ENCODE data around the gene FOXL2.

FOXL2 gene

GRCh38 chr3:138946663-138947494, at the start of gene FOXL2, which contains the start of gene FOXL2NB:
Gene FOXL2 (minus strand): TSS chr3:138947137. CDS start chr3:138946722, 415 bp downstream.
Gene FOXL2NB (plus strand): TSS chr3:138947217. CDS start chr3:138947365, 148 bp downstream.
- DNase-seq, result peak; percentile 9

DNA sequence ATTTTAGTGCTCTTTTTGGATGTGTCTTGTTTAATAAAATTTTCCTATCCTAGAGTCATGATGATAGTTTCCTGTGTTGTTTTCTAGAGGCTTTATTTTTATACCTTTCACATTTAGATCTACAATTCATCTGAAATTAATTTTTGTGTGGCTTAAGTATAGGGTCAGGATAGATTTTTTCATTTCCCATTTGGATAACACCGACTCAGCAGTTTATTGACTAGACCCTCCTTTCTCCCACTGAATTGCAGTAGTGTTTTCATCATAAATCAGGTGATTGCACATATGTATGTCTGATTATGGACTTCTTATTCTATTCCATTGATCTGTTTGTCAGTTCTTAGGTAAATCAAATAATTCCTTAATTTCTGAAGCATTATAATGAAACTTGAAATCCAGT, 48.8 kb upstream of the FOXL2 start:
- no peak for DNase-seq

DNA sequence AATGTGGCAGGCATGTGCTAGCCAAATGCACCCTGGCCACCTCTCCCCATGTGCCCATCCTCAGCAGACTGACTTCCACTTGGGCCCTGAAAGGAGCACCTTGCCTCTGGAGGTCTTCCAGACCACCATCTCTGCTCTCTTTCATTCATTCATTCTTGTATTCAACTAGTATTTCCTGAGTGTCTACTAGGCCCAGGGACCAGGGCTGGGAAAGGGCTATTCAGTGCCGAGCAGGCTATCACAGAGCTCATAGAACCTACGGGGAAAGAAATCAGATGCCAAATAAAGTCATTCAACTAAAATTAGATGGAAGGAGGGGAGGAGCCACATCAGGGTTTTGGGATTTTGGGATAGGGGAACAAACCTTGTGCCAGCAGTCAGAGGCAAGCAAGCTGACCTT, 40.2 kb upstream of the FOXL2 start:
- no peak for DNase-seq

GRCh38 chr3:138985932-138986331, 39.0 kb upstream of the FOXL2 start:
- DNase-seq, result no peak

- DNase-seq, result no peak
Measured at GRCh38 chr3:138984816-138985215, 37.9 kb upstream of the FOXL2 start.

- DNase-seq, result no peak
Measured at GRCh38 chr3:138976047-138976446, 29.1 kb upstream of the FOXL2 start.

DNA sequence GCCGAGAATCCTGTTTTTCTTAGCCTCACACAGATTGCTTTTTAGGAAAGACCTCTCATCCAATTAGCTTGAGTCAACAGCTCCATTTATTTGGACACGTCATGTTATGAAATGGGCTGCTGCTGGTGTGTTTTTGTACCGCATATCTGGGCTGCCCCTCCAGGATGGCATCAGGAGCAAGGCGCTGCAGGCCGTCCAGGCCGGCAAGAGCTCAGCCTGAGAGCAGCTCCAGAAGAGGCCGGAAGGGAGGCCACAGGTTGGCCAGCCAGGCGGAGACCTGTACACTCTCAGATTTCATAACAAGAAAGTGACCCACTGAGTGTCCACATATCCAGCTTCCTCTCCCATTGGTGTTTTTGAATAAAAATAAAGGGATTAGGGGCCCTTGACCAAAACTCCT, 28.4 kb upstream of the FOXL2 start:
- no peak for DNase-seq

- no peak for DNase-seq
Measured at GRCh38 chr3:138974462-138974861, 27.5 kb upstream of the FOXL2 start.

DNA sequence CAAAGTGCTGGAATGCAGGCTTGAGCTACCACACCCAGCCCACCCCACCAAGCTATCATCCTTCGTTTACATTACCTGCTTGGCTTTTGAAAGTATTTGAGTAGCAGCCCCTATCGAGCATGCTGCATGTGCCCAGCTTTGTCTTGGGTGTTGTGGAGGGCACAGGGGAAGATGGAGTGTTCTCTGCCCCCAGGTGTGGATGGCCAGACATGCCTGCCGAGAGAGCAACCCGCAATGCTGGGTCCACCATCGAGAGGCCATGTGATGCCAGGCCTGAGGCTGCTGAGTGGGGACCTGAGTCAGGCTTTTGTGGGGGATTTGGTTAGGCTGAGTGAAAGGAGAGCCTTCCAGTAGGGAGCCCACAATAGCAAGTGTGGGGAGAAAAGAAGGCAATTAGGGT, 26.0 kb upstream of the FOXL2 start:
- DNase-seq, result no peak

DNA sequence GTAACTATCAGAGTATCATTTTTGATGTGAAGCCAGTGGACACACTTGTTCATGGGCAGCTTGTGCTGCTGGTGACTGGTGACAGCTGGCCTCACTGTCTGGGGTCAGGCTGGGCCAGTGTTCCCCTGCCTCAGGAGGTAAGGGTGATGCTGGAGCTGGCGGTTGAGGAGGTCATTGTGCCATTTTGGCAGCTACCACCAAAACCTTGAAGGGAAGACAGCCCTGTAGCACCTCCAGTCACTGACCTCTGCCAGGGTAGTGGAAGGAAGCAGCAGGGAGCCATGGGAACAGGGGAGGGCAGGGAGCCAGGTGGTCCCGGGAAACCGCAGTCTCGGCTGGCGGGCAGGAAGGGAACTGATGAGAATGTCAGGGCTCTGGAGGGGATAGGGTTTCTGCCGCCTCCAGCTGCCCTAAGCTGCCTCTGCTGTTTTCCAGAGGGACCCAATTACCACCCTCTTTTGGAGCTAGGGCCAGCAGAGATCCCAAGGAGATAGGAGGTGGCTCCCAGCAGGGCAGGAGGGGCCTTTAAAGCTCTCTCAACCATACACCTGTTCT, 24.9 kb upstream of the FOXL2 start:
- no peak for DNase-seq

- no peak for DNase-seq
Measured at GRCh38 chr3:138964923-138965322, 18.0 kb upstream of the FOXL2 start.

DNA sequence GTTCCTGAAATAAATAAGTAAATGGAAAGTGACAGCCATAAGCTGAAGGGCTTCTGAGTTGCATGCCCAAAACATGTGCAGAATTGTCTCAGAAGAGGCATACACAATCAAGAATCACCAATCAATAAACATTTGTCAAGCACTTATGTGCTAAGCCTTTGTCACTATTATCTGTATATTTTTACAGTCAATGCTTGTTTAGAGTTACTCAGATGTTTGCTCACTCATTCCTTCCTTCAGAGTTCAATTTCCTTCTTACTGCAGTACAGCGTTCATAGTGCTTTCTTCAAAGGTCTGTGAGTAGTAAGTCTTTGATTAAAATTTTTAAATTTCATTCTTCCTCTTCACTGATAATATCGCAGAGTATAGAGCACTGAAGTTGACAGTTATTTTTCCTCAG, 17.3 kb upstream of the FOXL2 start:
- no peak for DNase-seq

DNA sequence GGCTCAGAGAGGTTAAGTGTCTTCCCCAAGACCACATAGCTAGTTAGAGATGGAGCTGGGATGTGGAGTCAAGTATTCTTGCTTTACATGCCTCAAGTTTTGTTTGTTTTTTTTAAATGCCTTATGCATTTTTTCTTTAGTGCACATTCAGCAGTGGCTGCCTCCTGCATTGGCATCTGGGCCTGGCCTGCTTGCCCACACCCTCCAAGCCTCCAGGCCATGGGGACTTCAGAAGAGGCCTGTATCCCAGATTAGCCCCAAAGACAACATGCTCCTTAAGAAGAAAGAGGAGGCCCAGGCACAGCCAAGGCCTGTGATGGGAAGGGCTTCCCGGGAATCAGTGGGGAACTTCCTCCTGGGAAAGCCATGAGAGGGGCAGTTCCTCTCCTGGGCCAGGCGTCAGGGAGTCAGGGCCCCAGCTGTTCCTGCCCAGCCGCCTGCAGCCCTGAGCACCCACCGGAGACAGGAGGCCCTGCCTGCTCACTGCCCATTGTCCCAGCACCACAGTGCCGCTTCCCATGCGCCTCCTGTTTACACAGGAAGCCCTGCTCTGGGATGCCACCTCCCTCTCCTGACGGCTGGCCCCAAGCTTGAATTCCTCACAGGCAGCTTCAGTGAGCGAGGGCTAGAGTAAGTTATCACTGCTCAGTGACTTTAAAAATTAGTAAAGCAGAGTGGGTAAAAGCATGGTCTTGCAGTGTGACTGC, 16.1 kb upstream of the FOXL2 start:
- no peak for DNase-seq

- DNase-seq, result no peak
Measured at GRCh38 chr3:138960417-138960852, 13.5 kb upstream of the FOXL2 start.

DNA sequence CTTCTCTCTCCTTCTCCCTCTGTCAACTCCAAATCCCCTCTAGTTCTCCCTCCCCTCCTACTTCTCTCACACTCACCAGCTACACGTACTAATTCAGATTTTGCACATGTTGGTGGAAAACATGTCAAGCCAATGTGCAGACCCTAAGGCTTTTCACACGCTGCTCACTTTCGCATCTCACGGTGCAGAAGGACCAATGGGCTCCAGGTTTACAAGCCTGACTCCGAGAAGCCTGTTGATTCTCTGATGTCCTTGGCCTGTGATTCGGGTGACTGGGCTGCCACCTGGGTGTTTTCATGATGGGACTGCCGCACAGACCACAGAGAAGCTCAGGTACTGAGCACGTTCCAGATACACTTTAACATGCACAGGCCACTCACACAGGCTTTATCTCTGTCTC, 3.8 kb upstream of the FOXL2 start:
- no peak for DNase-seq

- DNase-seq, result peak; percentile 51
Measured at GRCh38 chr3:138950006-138950644, 3.2 kb upstream of the FOXL2 start.

DNA sequence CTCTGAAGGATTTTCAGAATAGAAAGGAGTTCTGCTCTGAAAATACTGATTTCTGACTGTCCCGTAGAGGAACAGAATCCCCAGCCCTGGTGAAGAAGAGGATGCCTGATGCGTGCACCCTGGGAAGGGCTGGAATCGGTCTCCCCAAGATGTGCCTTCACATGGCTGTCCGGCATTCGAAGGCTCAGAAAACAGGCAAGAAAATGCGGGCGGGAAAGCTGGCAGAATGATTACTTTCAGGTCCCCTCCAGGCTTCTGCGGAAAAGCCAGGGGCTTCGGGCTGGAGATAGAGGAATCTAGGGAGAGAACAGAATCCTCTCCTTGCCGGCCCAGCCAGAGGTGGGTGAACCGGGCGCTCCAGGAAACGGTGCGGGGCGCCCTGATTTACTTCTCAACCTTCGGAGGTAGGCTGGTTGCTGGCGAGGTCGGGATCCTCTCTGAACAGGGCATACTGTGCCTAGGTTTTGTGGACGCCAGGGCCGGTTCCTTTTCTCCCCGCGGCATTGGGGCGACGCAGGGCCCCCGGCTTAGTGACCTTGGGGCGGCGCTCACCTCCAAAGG, 2.6 kb upstream of the FOXL2 start:
- DNase-seq, result no peak

DNA sequence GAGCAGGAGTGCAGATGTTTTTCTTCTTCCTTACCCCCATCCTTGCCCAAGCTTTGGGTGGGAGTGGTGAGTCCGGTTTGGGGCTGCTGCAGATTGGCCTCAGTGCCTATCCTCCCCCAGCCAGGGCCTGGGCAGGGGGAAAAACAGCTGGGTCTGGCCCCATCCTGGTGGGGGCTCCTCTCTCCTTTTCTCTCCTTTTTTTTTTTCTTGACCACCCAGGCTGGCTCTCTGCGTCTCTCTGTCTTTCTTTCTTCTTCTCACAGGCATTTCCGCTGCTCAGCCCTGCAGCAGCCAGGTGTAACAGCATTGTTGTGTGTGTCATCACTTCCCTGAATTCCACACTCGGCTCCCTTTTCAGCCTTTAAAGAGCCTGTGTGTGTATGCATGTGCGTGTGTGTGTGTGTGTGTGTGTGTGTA, 2.1 kb upstream of the FOXL2 start:
- no peak for DNase-seq

GRCh38 chr3:138948371-138949001, 1.5 kb upstream of the FOXL2 start:
- no peak for DNase-seq

DNA sequence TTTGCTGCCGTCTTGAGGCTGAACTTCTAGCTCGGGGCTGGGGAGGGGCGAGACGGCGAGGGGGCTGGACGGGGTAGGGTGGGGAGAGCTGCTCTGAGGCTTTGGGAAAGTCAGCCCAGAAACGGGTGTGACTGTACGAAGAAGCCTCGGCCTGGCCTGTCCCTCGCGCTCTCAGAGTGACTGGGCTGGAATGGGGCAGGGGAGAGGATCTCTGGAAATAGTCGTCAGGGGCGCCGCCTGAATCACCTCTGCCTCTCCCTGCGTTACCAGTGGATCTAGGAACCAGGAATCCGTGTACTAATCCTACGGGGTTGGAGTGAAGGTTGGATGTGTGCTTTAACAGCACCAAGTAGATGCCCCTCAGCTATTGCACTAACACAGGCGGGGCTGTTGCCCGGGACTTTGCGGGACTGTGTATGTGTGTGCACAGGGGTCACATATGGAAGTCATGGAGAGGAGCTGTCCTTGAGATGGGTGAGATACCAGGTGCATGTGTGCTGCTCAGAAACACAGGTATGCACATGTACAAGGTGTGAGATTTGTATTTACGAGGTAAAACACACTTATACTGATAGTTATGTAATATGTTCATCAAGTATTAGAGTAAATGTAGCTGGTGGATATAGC, 671 bp upstream of the FOXL2 start:
- DNase-seq, result no peak

GRCh38 chr3:138945709-138946662, 951 bp downstream of the FOXL2 start:
- peak; percentile 14 for DNase-seq
